Lung (tissue), 12 donors: Measurements from ENCODE around the gene RPRD1B. TPM values are rescaled to one million over a fixed set of nuclear protein-coding genes. Genes with fewer than 3 reads are reported as not detected.
A peak's percentile ranks its signal among the peaks of the same experiment; 100 is the strongest.

Experiments
- ATAC-seq: fragments of 200-7000 bp; cut with Tn5 transposase; one replicate; pipeline ENCODE4 v1.9.1; 2020; ENCODE audit warnings: moderate number of reproducible peaks; ENCODE audit not compliant: insufficient read depth, low FRiP score
- DNase-seq, 3 donors: peaks; one replicate each; pipeline ENCODE4 v3.0.0-alpha.2; 2013 to 2017
- H3K27ac ChIP-seq, 2 donors: one replicate each; pipeline ENCODE4 v1.5.1; 2013; ENCODE audit warnings: mild to moderate bottlenecking in 2 of 2, moderate library complexity in 2 of 2, control low read depth in 1 of 2, inconsistent platforms in 1 of 2, low read depth in 1 of 2, low read length in 1 of 2
- H3K27me3 ChIP-seq, 3 donors: one replicate each; pipeline ENCODE4 v1.5.1; 2013; ENCODE audit warnings: low read length in 2 of 3; ENCODE audit not compliant: control insufficient read depth in 3 of 3, insufficient read depth in 3 of 3
- H3K36me3 ChIP-seq, 4 donors: one replicate each; pipeline ENCODE4 v1.5.1; 2013; ENCODE audit warnings: low read length in 4 of 4, mild to moderate bottlenecking in 1 of 4, moderate library complexity in 1 of 4; ENCODE audit not compliant: control insufficient read depth in 4 of 4, insufficient read depth in 4 of 4
- H3K4me1 ChIP-seq, 5 donors: one replicate each; pipeline ENCODE4 v1.5.1; 2013; ENCODE audit warnings: low read length in 5 of 5, mild to moderate bottlenecking in 2 of 5, moderate library complexity in 1 of 5; ENCODE audit not compliant: control insufficient read depth in 5 of 5, insufficient read depth in 5 of 5
- H3K4me3 ChIP-seq: one replicate; pipeline ENCODE4 v1.5.1; 2013; ENCODE audit warnings: mild to moderate bottlenecking, control low read depth, moderate library complexity
- H3K9ac ChIP-seq, 2 donors: one replicate each; pipeline ENCODE4 v1.5.1; 2013; ENCODE audit warnings: low read length in 2 of 2, control low read depth in 1 of 2; ENCODE audit not compliant: insufficient read depth in 1 of 2
- H3K9me3 ChIP-seq, 4 donors: one replicate each; pipeline ENCODE4 v1.5.1; 2013; ENCODE audit warnings: low read length in 3 of 4, mild to moderate bottlenecking in 1 of 4, moderate library complexity in 1 of 4; ENCODE audit not compliant: control insufficient read depth in 4 of 4, insufficient read depth in 3 of 4
- WGBS, 2 donors: extraction: QIAGEN DNeasy Blood & Tissue Kit; methylation state at CpG; one replicate each; pipeline ENCODE4 v1.1.7; 2013; 5-methylcytosine and 5-hydroxymethylcytosine counted together
- polyA plus RNA-seq, 2 donors: library from polyadenylated mRNA; stranded (reverse); fragments of 200-250 nt; gene quantifications; one replicate each; pipeline ENCODE4 v1.2.1, GENCODE V29; 2013
- total RNA-seq, 2 donors: library from RNA; depleted of rRNA in 1 of 2; stranded (reverse); fragments of >200 nt in 1 of 2; gene quantifications; one replicate each; pipeline ENCODE4 v1.2.1, GENCODE V29; 2014 to 2021
- TF ChIP-seq, protein P1 (sequence below): IDR thresholded peaks from 2 replicates; pipeline ENCODE4 v1.5.1; 2012; ENCODE audit warnings: mild to moderate bottlenecking; ENCODE audit errors: control extremely low read depth, extremely low read depth
- donor health status: control.
- donor health status: control.
- donor health status: Bipolar disorder and iron deficiency.
- donor health status: healthy.
- donor health status: DM: yes; HTN: yes; CAD: no.

The RPRD1B gene
- total and polyA plus RNA-seq, 4 donors = 6.8 to 58.6 (median 26.6) TPM

DNA sequence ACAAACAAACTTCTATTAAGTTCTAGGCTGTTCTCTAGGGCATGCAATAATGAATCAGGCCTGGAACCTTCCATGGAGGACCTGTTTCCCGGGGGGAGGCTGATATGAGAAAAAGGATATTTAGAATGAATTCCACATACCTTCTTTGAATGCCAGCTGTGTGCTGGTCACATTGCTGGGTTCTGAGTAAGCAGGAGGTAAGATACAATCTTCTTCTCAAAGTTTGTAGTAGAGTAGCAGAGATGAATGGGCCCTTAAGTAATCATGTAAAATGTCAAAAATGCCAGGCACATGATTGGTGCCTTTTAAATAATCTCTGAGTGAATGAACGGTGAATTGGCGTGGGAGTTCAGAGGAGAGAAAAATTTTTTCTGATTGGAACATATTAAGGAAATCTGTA lies 84.1 kb downstream of the RPRD1B start:
- Histone ChIP-seq H3K9me3 (no peaks in the 10 kb centered on the region), H3K4me1 (peaks cover 0 to 11% (median 4%) of the 10 kb centered on the region in 5 donors), H3K36me3 (no peaks in the 10 kb centered on the region), H3K9ac (no peak overlapping the region), H3K27ac (no peak overlapping the region), H3K27me3 (no peaks in the 10 kb centered on the region), H3K4me3 (no peak overlapping the region)
- TF ChIP-seq, protein P1, sequence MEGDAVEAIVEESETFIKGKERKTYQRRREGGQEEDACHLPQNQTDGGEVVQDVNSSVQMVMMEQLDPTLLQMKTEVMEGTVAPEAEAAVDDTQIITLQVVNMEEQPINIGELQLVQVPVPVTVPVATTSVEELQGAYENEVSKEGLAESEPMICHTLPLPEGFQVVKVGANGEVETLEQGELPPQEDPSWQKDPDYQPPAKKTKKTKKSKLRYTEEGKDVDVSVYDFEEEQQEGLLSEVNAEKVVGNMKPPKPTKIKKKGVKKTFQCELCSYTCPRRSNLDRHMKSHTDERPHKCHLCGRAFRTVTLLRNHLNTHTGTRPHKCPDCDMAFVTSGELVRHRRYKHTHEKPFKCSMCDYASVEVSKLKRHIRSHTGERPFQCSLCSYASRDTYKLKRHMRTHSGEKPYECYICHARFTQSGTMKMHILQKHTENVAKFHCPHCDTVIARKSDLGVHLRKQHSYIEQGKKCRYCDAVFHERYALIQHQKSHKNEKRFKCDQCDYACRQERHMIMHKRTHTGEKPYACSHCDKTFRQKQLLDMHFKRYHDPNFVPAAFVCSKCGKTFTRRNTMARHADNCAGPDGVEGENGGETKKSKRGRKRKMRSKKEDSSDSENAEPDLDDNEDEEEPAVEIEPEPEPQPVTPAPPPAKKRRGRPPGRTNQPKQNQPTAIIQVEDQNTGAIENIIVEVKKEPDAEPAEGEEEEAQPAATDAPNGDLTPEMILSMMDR = no peak
- ATAC-seq (no peak), DNase-seq (no peak)
- WGBS, 2 donors = 69 to 84% methylated on average over 3 of the region's 3 CpGs

DNA sequence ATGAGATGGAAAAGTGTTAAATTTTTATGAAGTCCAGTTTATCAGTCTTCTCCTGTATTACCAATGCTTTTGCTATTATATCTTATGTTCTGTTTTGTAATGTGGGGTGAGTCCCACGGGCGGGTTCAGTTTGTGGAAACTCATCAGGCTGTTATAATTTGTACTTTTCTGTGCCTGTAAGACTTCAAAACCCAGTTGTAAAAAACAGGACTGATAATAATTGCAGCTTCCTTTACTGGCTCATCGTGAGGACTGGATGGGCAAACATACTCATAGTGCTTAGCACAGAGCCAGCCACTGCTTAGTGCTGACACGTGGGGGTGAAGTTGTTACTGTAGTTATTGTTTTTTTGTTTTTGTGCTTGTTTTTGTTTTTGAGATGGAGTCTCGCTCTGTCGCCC lies 85.9 kb downstream of the RPRD1B start:
- 83 to 91% methylated on average over 6 of the region's 6 CpGs for whole genome bisulfite sequencing, 2 donors
- ATAC-seq = no peak
- TF ChIP-seq, protein P1 = no peak
- no peaks in the 10 kb centered on the region for H3K27me3 ChIP-seq
- no peak overlapping the region for H3K4me3 ChIP-seq
- no peak overlapping the region for H3K27ac ChIP-seq
- H3K4me1 ChIP-seq = peaks cover 0 to 17% (median 5%) of the 10 kb centered on the region in 5 donors
- no peaks in the 10 kb centered on the region for H3K36me3 ChIP-seq
- H3K9me3 ChIP-seq = no peaks in the 10 kb centered on the region
- no peak for DNase-seq
- no peak overlapping the region for H3K9ac ChIP-seq

DNA sequence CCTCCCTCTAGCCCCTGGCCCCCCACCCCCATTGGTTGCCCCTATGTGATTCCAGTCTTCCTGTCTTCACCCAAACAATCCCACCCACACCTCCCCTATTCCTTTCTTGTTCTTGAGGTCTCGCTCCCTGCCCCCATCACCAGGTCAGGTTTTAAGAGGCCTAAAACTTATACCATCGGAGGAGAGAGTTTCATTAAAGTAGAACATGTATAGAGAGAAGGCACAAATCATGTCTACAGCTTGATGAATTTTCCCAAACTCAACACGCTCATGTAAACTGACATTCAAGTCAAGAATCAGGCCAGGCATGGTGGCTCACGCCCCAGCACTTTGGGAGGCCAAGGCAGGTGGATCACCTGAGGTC lies 87.1 kb downstream of the RPRD1B start:
- no peak for DNase-seq
- H3K36me3 ChIP-seq = no peaks in the 10 kb centered on the region
- no peak overlapping the region for H3K4me3 ChIP-seq
- no peak overlapping the region for H3K9ac ChIP-seq
- TF ChIP-seq, protein P1 = no peak
- H3K9me3 ChIP-seq = no peaks in the 10 kb centered on the region
- no peak overlapping the region for H3K27ac ChIP-seq
- peaks cover 0 to 24% (median 14%) of the 10 kb centered on the region in 5 donors for H3K4me1 ChIP-seq
- ATAC-seq = no peak
- 98 to 100% methylated on average over 4 of the region's 4 CpGs for WGBS, 2 donors
- H3K27me3 ChIP-seq = no peaks in the 10 kb centered on the region

DNA sequence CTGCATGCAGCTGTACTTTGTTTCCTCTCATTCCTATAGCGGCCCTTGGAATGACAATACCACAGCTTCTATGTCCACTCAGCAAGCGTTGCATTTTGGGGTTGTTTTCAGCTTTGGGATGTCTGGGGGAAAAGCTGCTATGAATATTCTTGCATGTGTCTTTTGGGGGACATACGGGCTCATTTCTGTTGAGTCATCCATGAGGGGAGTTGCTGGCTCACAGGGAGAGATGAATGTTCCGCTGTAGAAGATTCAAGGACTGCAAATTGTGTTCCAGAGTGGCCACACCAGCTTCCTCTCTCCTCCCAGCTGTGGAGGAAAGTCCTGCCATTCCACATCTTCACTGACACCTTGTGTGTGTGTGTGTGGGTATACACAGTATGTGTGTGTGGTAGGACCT lies 88.2 kb downstream of the RPRD1B start:
- ATAC-seq = no peak
- H3K36me3 ChIP-seq = no peaks in the 10 kb centered on the region
- no peak for DNase-seq
- WGBS, 2 donors = 75 to 84% methylated on average over 4 of the region's 4 CpGs
- H3K9ac ChIP-seq = no peak overlapping the region
- peaks cover 0 to 34% (median 16%) of the 10 kb centered on the region in 5 donors for H3K4me1 ChIP-seq
- peak overlapping the region in 1 of 2 donors; percentile 62 for H3K27ac ChIP-seq
- no peaks in the 10 kb centered on the region for H3K27me3 ChIP-seq
- TF ChIP-seq, protein P1 = no peak
- no peak overlapping the region for H3K4me3 ChIP-seq
- no peaks in the 10 kb centered on the region for H3K9me3 ChIP-seq
